ENCODE measurements around the gene ASPHD2.

- TF ChIP-seq CTCF (IDR thresholded peaks at IDR 0.05) (no peak), POLR2A (IDR thresholded peaks at IDR 0.05) (no peak), POLR2AphosphoS5 (IDR thresholded peaks at IDR 0.05) (no peak), EP300 (IDR thresholded peaks at IDR 0.05; ENCODE audit: low read depth) (no peak)
Measured at GRCh38 chr22:26394777-26395176, 34.3 kb upstream of the ASPHD2 start.

All from transverse colon (tissue), 4 donors.